PFSK-1 (cell line): Measurements from ENCODE around the gene PTPRJ.

Experiments used
- FOXP2 ChIP-seq: optimal IDR thresholded peaks from 2 replicates; pipeline ENCODE3; 2011; ENCODE audit warnings: borderline replicate concordance, control low read depth, inconsistent platforms; ENCODE audit not compliant: insufficient read depth; ENCODE audit errors: extremely low read length, extremely low read depth
- POLR2AphosphoS5 ChIP-seq: IDR thresholded peaks from 2 replicates; pipeline ENCODE4 v1.6.1; 2012; ENCODE audit warnings: low read depth, mild to moderate bottlenecking, control low read depth, low read length, moderate library complexity
- REST ChIP-seq, 2 experiments: IDR thresholded peaks; 2 replicates each; pipeline versions ENCODE4 v1.6.1 to v1.8.0; 2011 to 2012; ENCODE audit warnings: low read depth in 2 of 2, low read length in 2 of 2, control low read depth in 1 of 2, inconsistent platforms in 1 of 2, mild to moderate bottlenecking in 1 of 2, moderate library complexity in 1 of 2; ENCODE audit not compliant: insufficient read depth in 1 of 2
- SIN3A ChIP-seq: IDR thresholded peaks from 2 replicates; pipeline ENCODE4 v1.6.1; 2012; ENCODE audit warnings: mild to moderate bottlenecking, low read length, moderate library complexity, borderline replicate concordance; ENCODE audit not compliant: insufficient read depth
- TAF1 ChIP-seq: IDR thresholded peaks from 2 replicates; pipeline ENCODE4 v1.6.1; 2012; ENCODE audit warnings: low read length, control low read depth, borderline replicate concordance; ENCODE audit not compliant: insufficient read depth

The PTPRJ gene

GRCh38 chr11:48007677-48008076 lies 27.3 kb downstream of the PTPRJ start:
- TF ChIP-seq POLR2AphosphoS5 = no peak
- no peak for TF ChIP-seq REST (IDR thresholded peaks at IDR 0.05; ENCODE audit: insufficient read depth in 1 of 2, low read depth in 2 of 2, low read length in 2 of 2)
- no peak for TF ChIP-seq TAF1
- TF ChIP-seq SIN3A = no peak

GRCh38 chr11:48008951-48009270 lies 28.6 kb downstream of the PTPRJ start:
- TF ChIP-seq TAF1 (no peak), POLR2AphosphoS5 (no peak), FOXP2 (no peak), SIN3A (no peak), REST (IDR thresholded peaks at IDR 0.05; ENCODE audit: insufficient read depth in 1 of 2, low read depth in 2 of 2, low read length in 2 of 2) (no peak)

- TF ChIP-seq FOXP2 (no peak), TAF1 (no peak)
These were observed 30.9 kb downstream of the PTPRJ start for GRCh38 chr11:48011102-48011797.

- TF ChIP-seq REST (IDR thresholded peaks at IDR 0.05; ENCODE audit: insufficient read depth in 1 of 2, low read depth in 2 of 2, low read length in 2 of 2) (no peak), TAF1 (no peak), POLR2AphosphoS5 (no peak), SIN3A (no peak), FOXP2 (no peak)
These were observed 31.5 kb downstream of the PTPRJ start for GRCh38 chr11:48011798-48012391.

- TF ChIP-seq REST (IDR thresholded peaks at IDR 0.05; ENCODE audit: insufficient read depth in 1 of 2, low read depth in 2 of 2, low read length in 2 of 2) = 0 out of 4 replicates have a peak, but pooled peaks of 1 of the 2 experiments have one; percentile 11
- TF ChIP-seq POLR2AphosphoS5 = no peak
These were observed 33.0 kb downstream of the PTPRJ start for GRCh38 chr11:48013269-48013901.
